ENCODE data around the gene HOXD1. TPM values are rescaled to one million over a fixed set of nuclear protein-coding genes. Genes with fewer than 3 reads are reported as not detected.

HOXD1 gene
- total and polyA plus RNA-seq, 2 of the 4 experiments (the other 2 are of a cell fraction), result not detected

- Histone ChIP-seq H3K27ac (ENCODE audit: insufficient read depth, low read length) (no peak overlapping the region), H2BK15ac (ENCODE audit: low read depth, low read length) (no peak overlapping the region), H2AFZ (replicated peaks; ENCODE audit: low read length, poor library complexity) (no peak overlapping the region), H4K8ac (ENCODE audit: low read depth in 2 of 2, low read length in 2 of 2) (no peak overlapping the region), H2BK20ac (ENCODE audit: low read depth, low read length) (no peak overlapping the region), H2AK5ac (ENCODE audit: low read depth, low read length) (no peak overlapping the region), H3K4me3 (ENCODE audit: insufficient read depth, low read depth, low read length) (no peak overlapping the region), H2AK9ac (replicated peaks; ENCODE audit: low read depth, low read length, poor library complexity) (no peak overlapping the region), H3K27me3 (ENCODE audit: control insufficient read depth, insufficient read depth, low read length) (peaks cover 96% of the 10 kb centered on the region), H4K5ac (ENCODE audit: low read depth, low read length) (no peak overlapping the region), H4K20me1 (ENCODE audit: insufficient read depth, low read length) (no peaks in the 10 kb centered on the region), H3K4ac (ENCODE audit: low read depth, low read length) (no peak overlapping the region), H3K9me1 (ENCODE audit: insufficient read depth, low read length) (no peaks in the 10 kb centered on the region), H4K91ac (ENCODE audit: insufficient read depth, low read depth, low read length) (no peak overlapping the region), H2BK120ac (ENCODE audit: low read depth, low read length) (no peak overlapping the region), H3K18ac (ENCODE audit: low read depth, low read length) (no peak overlapping the region), H3K9me3 (ENCODE audit: control insufficient read depth, insufficient read depth, low read length) (peaks cover 21% of the 10 kb centered on the region), H3K56ac (ENCODE audit: extremely low read depth, insufficient read depth, low read length) (no peak overlapping the region), H2BK5ac (ENCODE audit: low read depth, low read length, poor library complexity, severe bottlenecking) (no peak overlapping the region), H3K79me1 (ENCODE audit: low read depth in 1 of 2, low read length in 2 of 2) (no peaks in the 10 kb centered on the region), H3K23ac (ENCODE audit: low read depth, low read length) (no peak overlapping the region), H3K14ac (replicated peaks; ENCODE audit: low read depth, low read length) (no peak overlapping the region), H3K36me3 (ENCODE audit: control insufficient read depth, insufficient read depth, low read length) (no peaks in the 10 kb centered on the region), H3K9ac (ENCODE audit: low read depth, low read length) (no peak overlapping the region), H3K4me1 (ENCODE audit: control insufficient read depth, insufficient read depth, low read length) (no peaks in the 10 kb centered on the region), H3K4me2 (ENCODE audit: low read depth, low read length) (no peak overlapping the region)
- CTCF ChIA-PET, result no interaction called here
- WGBS, 2 experiments (ENCODE audit: extremely low coverage in 2 of 2, insufficient read length in 1 of 2), result 0% methylated on average over 1 of the region's 39 CpGs; no CpG with 5 or more reads in 1 of the 2 experiments
- dilution Hi-C loops (cut with HindIII; ENCODE audit: low sequenced_read_pairs, unreplicated experiment), result no loop called here
- TF ChIP-seq MXI1 (IDR thresholded peaks at IDR 0.05; ENCODE audit: borderline replicate concordance, low read depth, low read length) (no peak), CHD1 (IDR thresholded peaks at IDR 0.05; ENCODE audit: low read depth, low read length) (no peak), RCOR1 (IDR thresholded peaks at IDR 0.05; ENCODE audit: insufficient replicate concordance, low read length) (no peak), SMC3 (IDR thresholded peaks at IDR 0.05; ENCODE audit: low read depth, low read length) (no peak), RAD21 (IDR thresholded peaks at IDR 0.05; ENCODE audit: low read length) (no peak), ELK1 (IDR thresholded peaks at IDR 0.05; ENCODE audit: borderline replicate concordance, low read depth, low read length) (no peak), CEBPB (IDR thresholded peaks at IDR 0.05; ENCODE audit: low read depth, low read length) (no peak), MAFK (IDR thresholded peaks at IDR 0.05; ENCODE audit: low read depth, low read length) (no peak), BHLHE40 (IDR thresholded peaks at IDR 0.05; ENCODE audit: low read depth, low read length) (no peak), FOS (IDR thresholded peaks at IDR 0.05; ENCODE audit: low read depth, low read length) (no peak), USF2 (IDR thresholded peaks at IDR 0.05; ENCODE audit: low read depth, low read length) (no peak), MAZ (IDR thresholded peaks at IDR 0.05; ENCODE audit: borderline replicate concordance, low read depth, low read length) (no peak), NFE2L2 (IDR thresholded peaks at IDR 0.05; ENCODE audit: low read depth, low read length) (no peak), RFX5 (IDR thresholded peaks at IDR 0.05; ENCODE audit: low read depth, low read length) (no peak), POLR2A (IDR thresholded peaks at IDR 0.05; ENCODE audit: low read depth, low read length) (no peak)
- TF ChIP-seq, protein P1, sequence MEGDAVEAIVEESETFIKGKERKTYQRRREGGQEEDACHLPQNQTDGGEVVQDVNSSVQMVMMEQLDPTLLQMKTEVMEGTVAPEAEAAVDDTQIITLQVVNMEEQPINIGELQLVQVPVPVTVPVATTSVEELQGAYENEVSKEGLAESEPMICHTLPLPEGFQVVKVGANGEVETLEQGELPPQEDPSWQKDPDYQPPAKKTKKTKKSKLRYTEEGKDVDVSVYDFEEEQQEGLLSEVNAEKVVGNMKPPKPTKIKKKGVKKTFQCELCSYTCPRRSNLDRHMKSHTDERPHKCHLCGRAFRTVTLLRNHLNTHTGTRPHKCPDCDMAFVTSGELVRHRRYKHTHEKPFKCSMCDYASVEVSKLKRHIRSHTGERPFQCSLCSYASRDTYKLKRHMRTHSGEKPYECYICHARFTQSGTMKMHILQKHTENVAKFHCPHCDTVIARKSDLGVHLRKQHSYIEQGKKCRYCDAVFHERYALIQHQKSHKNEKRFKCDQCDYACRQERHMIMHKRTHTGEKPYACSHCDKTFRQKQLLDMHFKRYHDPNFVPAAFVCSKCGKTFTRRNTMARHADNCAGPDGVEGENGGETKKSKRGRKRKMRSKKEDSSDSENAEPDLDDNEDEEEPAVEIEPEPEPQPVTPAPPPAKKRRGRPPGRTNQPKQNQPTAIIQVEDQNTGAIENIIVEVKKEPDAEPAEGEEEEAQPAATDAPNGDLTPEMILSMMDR (conservative IDR thresholded peaks at IDR 0.05; ENCODE audit: low read depth, low read length), result no peak
- in situ Hi-C loops (cut with MboI; ENCODE audit: low sequenced_read_pairs), result no loop called here
- no peak for ATAC-seq (ENCODE audit: low read depth)
- no TSS peak for BruUV-seq (replicated peaks)
- POLR2A ChIA-PET (ENCODE audit: unreplicated experiment), result no interaction called here
- no peak for DNase-seq
- intact Hi-C loops (cut with micrococcal nuclease), result no loop called here
Measured at GRCh38 chr2:176158855-176159662, 29.4 kb upstream of the HOXD1 start.

Measured in IMR-90 (cell line).